ENCODE results near the gene TBC1D22A.

DNA sequence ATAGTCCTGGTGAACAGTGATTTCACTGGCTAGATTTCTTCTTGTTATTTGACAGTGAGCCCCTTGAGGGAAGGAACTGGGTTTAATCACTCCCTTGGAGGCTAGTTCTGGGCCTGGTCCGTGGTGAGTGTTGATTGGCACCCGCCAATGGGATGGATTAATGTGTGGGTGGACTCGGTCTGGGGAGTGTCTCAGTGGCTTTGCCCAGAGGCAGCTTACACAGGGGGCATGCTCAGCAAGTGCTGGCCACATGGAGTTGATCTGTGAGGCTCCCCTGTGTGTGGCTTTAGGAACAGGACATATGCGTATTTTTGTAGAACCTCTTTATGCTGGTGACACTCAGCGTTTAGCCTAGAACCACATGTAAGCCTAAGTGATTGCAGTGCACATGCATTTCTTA lies 106.9 kb downstream of the TBC1D22A start:
- no peak for TF ChIP-seq POLR2A (IDR thresholded peaks at IDR 0.05)
- TF ChIP-seq, protein P1, sequence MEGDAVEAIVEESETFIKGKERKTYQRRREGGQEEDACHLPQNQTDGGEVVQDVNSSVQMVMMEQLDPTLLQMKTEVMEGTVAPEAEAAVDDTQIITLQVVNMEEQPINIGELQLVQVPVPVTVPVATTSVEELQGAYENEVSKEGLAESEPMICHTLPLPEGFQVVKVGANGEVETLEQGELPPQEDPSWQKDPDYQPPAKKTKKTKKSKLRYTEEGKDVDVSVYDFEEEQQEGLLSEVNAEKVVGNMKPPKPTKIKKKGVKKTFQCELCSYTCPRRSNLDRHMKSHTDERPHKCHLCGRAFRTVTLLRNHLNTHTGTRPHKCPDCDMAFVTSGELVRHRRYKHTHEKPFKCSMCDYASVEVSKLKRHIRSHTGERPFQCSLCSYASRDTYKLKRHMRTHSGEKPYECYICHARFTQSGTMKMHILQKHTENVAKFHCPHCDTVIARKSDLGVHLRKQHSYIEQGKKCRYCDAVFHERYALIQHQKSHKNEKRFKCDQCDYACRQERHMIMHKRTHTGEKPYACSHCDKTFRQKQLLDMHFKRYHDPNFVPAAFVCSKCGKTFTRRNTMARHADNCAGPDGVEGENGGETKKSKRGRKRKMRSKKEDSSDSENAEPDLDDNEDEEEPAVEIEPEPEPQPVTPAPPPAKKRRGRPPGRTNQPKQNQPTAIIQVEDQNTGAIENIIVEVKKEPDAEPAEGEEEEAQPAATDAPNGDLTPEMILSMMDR (IDR thresholded peaks at IDR 0.05 in 4 of 5, conservative IDR thresholded peaks at IDR 0.05 in 1 of 5): no peak

All from gastrocnemius medialis (tissue), 4 donors.